NCI-H748 (cell line): ENCODE measurements around the gene ASNS.
"Not testable (repeated sequence)": the region's sequence is repeated elsewhere in the genome, so short reads cannot be mapped to it uniquely, and the experiment has no call there.

Source experiments
- DNase-seq: peaks from one replicate; lab custom pipeline; 2025; ENCODE audit not compliant: unreplicated experiment; lab: John Stamatoyannopoulos, UW

ASNS gene

GRCh38 chr7:97872025-97872669, at the start of gene ASNS:
Gene ASNS, minus strand, starts transcription at chr7:97872408. Its CDS starts 3,252 bp downstream, at chr7:97869156.
- DNase-seq, result peak; percentile 97

DNA sequence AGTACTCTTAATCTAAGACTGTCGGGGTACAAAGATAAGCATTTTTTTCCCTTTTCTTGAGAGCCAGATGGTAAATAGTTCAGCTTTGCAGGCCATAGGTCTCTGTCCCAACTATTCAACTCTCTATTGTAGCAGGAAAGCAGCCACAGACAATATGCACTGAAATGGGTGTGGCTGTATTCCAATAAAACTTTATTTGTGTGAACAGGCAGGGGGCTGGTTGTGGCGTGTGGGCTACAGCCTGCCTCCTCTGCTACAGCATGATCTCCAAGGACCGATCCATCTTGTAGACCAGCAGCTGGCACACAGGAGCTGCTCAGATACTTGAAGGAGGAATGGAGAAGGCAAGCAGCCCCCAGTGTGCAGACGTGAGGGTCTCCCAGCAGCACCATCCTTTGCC, 49.0 kb upstream of the ASNS start:
- DNase-seq, result not testable (repeated sequence)

GRCh38 chr7:97915267-97915666, 43.1 kb upstream of the ASNS start:
- DNase-seq, result not testable (repeated sequence)

GRCh38 chr7:97912294-97912693, 40.1 kb upstream of the ASNS start:
- not testable (repeated sequence) for DNase-seq

DNA sequence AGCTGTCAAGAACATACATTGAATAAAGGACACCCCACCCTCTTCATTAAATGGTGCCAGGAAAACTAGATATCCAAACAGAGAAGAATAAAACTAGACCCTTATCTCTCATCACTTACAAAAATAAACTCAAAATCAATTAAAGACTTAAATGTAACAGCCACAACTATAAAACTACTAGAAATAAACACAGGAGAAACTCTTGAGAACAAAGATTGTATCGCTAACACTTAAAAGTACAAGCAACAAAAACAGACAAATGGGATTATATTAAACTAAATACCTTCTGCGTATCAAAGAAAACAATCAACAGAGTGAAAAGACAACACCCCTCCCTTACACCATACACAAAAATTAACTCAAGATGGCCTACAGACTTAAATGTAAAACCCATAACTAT, 24.7 kb upstream of the ASNS start:
- not testable (repeated sequence) for DNase-seq

DNA sequence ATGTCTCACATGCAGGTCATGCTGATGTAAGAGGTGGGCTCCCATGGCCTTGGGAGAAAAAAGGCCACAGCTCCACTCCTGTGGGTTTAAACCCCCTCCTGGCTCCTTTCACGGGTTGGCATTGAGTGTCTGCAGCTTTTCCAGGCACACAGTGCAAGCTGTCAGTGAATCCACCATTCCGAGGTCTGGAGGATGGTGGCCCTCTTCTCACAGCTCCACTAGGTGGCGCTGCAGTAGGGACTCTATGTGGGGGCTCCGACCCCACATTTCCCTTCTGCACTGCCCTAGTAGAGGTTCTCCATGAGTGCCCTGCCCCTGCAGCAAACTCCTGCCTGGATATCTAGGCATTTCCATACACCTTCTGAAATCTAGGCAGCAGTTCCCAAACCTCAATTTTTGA, 19.5 kb upstream of the ASNS start:
- DNase-seq, result not testable (repeated sequence)

DNA sequence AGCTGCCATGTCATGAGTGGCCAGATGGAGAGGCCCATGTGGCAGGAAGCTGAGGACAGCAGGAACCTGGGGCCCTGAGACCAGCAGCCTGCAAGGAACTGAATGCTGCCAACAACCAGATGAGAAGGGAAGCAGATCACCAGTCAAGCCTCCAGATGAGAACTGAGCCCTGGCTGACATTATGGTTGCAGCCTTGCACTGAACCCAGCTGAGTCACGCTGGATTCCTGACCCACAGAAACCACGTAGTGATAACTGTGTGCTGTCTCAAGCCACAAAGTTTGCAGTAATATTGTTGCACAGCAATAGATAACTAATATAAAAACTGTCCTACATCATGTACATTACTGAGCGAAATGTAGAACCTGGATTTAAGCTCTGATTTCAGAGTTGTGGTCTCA, 7.3 kb upstream of the ASNS start:
- DNase-seq, result not testable (repeated sequence)

GRCh38 chr7:97874894-97875293, 2.7 kb upstream of the ASNS start:
- DNase-seq, result not testable (repeated sequence)

DNA sequence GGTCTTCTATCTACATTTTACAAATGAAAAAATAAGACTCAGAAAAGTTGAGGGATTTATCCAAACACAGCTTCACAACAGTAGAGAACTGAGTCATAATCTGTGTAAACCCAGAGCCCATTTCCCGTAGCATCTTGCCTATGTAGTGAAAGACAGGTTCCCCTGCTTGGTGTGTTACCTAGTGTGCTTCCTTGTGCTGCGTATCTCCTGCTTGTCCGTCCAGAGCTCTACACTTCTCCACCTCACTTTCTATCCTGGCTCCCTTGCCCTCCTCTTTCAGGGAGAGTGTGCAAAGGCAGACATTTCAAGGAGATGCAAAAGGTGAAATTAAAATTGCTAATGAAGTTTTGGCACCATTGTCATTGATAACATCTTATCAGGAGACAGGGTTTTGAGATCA, 1.4 kb upstream of the ASNS start:
- DNase-seq, result no peak

DNA sequence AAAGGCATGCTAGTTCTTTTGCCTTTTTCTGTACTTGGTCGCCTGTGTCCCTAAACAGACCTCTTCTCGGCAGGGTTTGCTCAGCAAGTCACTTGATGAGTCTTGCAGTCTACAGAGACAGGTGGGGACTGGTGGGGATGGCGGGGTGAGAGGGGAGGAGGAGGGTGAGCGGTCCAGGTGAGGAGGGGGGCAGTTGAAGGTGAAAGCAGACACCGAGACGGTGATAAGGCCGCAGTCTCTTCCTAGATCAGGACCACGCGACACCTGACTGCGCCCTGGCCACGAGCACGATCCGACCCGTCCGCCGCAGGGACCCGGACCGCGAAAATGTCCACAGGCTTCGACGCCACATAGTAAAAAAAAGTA, 566 bp downstream of the ASNS start:
- DNase-seq, result peak; percentile 74

- no peak for DNase-seq
Observed at GRCh38 chr7:97868788-97869187, 3.4 kb downstream of the ASNS start.

- DNase-seq, result no peak
Observed at GRCh38 chr7:97868314-97868713, 3.9 kb downstream of the ASNS start.

DNA sequence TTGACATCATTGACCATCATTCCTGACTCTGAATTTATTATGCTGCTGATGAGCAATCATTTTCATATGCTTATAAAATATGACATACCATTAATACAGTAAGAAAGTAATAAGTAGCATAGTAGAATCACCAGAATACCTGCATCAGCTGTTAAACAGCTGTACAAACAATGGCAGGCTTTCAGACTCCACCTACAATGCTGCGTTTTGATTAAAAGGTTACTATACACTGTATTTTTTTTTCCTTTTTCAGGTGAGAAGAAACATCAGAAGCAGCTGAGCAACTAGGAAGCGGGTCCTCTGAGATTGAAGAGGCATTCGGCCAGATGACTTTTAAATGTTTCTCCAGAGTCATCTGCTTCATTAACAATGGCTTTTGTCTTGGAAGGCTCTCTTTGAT, 7.1 kb downstream of the ASNS start:
- peak; percentile 8 for DNase-seq

- no peak for DNase-seq
Observed at GRCh38 chr7:97859606-97860204, 12.5 kb downstream of the ASNS start.

- DNase-seq, result no peak
Observed at GRCh38 chr7:97858221-97858620, 14.0 kb downstream of the ASNS start.

DNA sequence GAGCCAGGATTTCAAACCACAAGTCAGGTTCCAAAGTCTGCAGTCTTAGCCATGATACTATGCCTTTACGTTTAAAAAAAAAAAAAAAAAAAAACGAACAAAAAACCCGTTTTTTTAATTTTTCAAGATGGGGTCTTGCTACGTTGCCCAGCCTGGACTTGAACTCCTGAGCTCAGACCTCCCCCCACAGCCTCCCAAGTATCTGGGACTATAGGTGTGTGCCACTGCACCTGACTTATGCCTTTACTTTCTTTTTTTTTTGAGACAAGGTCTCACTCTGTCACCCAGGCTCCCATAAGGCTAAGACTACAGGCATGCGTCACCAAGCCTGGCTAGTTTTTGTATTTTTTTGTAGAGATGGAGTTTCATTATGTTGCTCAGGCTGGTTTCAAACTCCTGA, 14.7 kb downstream of the ASNS start:
- no peak for DNase-seq

GRCh38 chr7:97851683-97852082, 20.5 kb downstream of the ASNS start:
- no peak for DNase-seq

GRCh38 chr7:97850262-97851031, 21.8 kb downstream of the ASNS start:
- not testable (repeated sequence) for DNase-seq

DNA sequence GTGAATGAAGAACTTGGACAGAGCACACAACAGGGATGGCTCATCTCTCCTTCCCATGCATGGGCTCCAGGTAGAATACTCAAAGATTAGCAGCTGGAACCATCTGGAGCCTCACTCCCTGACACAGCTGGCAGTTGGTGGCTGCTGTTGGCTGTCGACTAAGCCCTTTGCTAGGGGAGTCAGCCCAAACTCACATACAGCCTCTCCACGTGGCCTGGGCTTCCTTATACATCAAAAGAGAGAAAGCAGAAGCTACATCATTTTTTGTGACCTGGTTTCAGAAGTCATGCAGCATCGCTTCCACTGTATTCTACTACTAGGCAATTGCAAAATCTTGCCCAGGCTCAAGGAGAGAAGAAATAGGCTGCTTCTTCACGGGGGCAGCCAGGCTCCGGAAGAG, 24.4 kb downstream of the ASNS start:
- no peak for DNase-seq

DNA sequence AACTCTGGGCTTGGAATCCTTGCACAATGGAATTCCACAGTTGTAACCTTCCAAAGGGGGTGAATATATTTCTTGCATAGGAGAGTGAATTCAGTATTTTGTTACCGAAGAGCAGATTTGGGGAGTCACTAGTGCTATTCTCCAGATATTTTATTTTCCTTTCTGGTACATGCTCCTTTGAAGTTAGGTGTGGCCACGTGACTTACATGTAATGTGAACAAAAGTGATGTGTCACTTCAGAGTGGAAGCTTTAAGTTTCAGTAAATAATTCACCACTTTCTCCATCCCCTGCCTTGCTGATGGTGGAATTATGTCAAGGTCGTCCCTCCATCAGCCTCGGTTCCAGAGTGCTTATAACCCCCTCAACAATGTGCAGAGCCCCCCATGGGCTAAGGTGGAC, 25.3 kb downstream of the ASNS start:
- no peak for DNase-seq

DNA sequence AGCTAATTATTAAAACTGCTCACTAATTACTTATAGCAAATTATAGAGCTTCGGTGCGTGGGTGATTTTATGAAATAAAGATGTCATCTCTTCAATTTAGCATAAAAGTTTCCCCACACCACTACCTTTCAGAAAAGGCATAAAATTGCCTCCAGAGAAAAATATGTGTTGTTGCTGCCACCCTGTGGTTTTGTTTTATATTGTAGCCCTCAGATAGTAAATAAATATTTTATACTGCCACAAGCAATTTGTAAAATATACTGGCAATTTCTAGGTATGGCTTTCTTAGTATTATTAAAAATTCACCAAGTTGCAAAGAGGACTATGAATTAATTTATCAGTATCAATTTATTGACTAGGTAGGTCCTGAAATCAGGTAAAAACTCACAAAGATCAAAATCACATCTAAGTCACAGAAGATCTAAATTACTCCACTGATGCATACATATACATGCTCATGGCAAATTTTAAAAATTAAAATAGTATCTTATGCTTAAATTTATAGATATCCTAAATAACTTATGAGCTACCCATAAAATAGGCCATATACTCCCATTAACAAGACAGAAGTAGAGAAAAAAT, 26.5 kb downstream of the ASNS start:
- DNase-seq, result peak; percentile 55

- peak; percentile 43 for DNase-seq
Observed at GRCh38 chr7:97844036-97844435, 28.2 kb downstream of the ASNS start.
